ENCODE measurements around the gene PPIP5K1. TPM values are rescaled to one million over a fixed set of nuclear protein-coding genes. Genes with fewer than 3 reads are reported as not detected.
"Not testable (repeated sequence)": the region's sequence is repeated elsewhere in the genome, so short reads cannot be mapped to it uniquely, and the experiment has no call there.

Gene PPIP5K1
- total RNA-seq, 1 donor from 2014 or later = 52.1 TPM

GRCh38 chr15:43534897-43535296 is 55.1 kb downstream of the PPIP5K1 start:
- Mint-ChIP-seq H3K4me3 (ENCODE audit: low read depth) (no peak overlapping the region), H3K27ac (no peak overlapping the region), H3K4me1 (ENCODE audit: low read depth) (no peaks in the 10 kb centered on the region), H3K36me3 (ENCODE audit: insufficient read depth) (no peaks in the 10 kb centered on the region), H3K27me3 (no peaks in the 10 kb centered on the region), H3K9me3 (ENCODE audit: low read depth) (no peaks in the 10 kb centered on the region)
- TF ChIP-seq CTCF (IDR thresholded peaks at IDR 0.05; ENCODE audit: unreplicated experiment) = no peak
- no peak for DNase-seq (ENCODE audit: low spot score, unreplicated experiment)

GRCh38 chr15:43532826-43533225 is 57.2 kb downstream of the PPIP5K1 start:
- H3K4me1 Mint-ChIP-seq (ENCODE audit: low read depth); H3K27me3 Mint-ChIP-seq; H3K4me3 Mint-ChIP-seq (ENCODE audit: low read depth); H3K9me3 Mint-ChIP-seq (ENCODE audit: low read depth); H3K27ac Mint-ChIP-seq; DNase-seq (ENCODE audit: low spot score, unreplicated experiment); H3K36me3 Mint-ChIP-seq (ENCODE audit: insufficient read depth): not testable (repeated sequence)

GRCh38 chr15:43531018-43531670 is 58.9 kb downstream of the PPIP5K1 start:
- TF ChIP-seq CTCF (IDR thresholded peaks at IDR 0.05; ENCODE audit: unreplicated experiment) = no peak
- Mint-ChIP-seq H3K4me1 (ENCODE audit: low read depth) (no peaks in the 10 kb centered on the region), H3K4me3 (ENCODE audit: low read depth) (no peak overlapping the region), H3K27me3 (peaks cover 1% of the 10 kb centered on the region), H3K36me3 (ENCODE audit: insufficient read depth) (no peaks in the 10 kb centered on the region), H3K27ac (no peak overlapping the region), H3K9me3 (ENCODE audit: low read depth) (no peaks in the 10 kb centered on the region)
- DNase-seq (ENCODE audit: low spot score, unreplicated experiment) = no peak

- Mint-ChIP-seq H3K27ac (no peak overlapping the region), H3K4me3 (ENCODE audit: low read depth) (no peak overlapping the region), H3K27me3 (peaks cover 8% of the 10 kb centered on the region), H3K36me3 (ENCODE audit: insufficient read depth) (no peaks in the 10 kb centered on the region), H3K9me3 (ENCODE audit: low read depth) (no peaks in the 10 kb centered on the region), H3K4me1 (ENCODE audit: low read depth) (no peaks in the 10 kb centered on the region)
- no peak for DNase-seq (ENCODE audit: low spot score, unreplicated experiment)
- no peak for TF ChIP-seq CTCF (IDR thresholded peaks at IDR 0.05; ENCODE audit: unreplicated experiment)
These were observed 60.2 kb downstream of the PPIP5K1 start for GRCh38 chr15:43529587-43530345.

GRCh38 chr15:43529141-43529540 is 60.9 kb downstream of the PPIP5K1 start:
- Mint-ChIP-seq H3K27me3 (peaks cover 8% of the 10 kb centered on the region), H3K27ac (no peak overlapping the region), H3K4me1 (ENCODE audit: low read depth) (no peaks in the 10 kb centered on the region), H3K9me3 (ENCODE audit: low read depth) (no peaks in the 10 kb centered on the region), H3K36me3 (ENCODE audit: insufficient read depth) (no peaks in the 10 kb centered on the region), H3K4me3 (ENCODE audit: low read depth) (no peak overlapping the region)
- TF ChIP-seq CTCF (IDR thresholded peaks at IDR 0.05; ENCODE audit: unreplicated experiment) = no peak
- DNase-seq (ENCODE audit: low spot score, unreplicated experiment) = no peak
